ENCODE measurements around the gene SUSD6. TPM values are rescaled to one million over a fixed set of nuclear protein-coding genes. Genes with fewer than 3 reads are reported as not detected.

The SUSD6 gene
- polyA plus RNA-seq, 1 of the 3 experiments (the other 2 are of a cell fraction): 8.5 TPM

DNA sequence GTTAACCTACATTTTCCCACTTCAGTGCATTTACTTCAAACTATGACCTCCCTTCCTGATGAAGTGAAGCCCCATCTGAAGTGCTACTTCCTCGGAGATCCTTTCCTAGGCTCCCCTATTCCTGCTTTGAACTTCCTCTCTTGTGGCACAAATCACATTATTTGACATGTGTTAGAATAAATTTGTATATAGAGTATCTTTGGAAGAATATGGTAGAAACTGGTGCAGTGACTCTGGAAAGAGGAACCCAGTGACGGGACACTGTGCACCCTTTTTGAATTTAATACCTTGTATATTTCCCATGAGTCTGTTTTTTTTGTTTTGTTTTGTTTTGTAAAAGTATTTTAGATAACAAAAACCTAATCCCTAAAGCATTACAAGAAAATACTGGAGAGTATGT is 89.2 kb downstream of the SUSD6 start:
- CTCF ChIA-PET: interaction anchor here (2.5 kb wide), 1 partner anchor 8 kb away, joined by 11 read pairs; no protein-coding TSS in a partner anchor

DNA sequence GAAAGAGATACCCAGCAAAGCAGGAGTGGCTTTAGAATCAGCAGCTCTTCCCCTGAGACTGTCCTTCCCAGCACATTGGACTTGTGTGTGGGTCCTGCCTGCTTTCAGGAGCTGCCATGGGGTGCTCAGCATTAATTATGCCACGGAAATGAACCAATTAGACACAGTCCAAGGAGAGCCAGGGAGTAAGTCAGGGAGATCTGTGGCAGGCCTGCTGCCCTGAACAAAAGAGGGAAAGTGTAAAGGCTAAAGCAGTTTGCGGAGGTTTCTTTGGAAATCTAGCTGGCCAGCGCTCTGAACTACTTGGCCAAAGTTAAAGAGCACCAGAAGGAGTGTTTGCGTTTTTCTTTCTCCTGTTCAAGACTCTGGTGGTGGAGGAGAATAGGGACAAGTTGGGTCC is 89.9 kb downstream of the SUSD6 start:
- Histone ChIP-seq H3K4me3 (ENCODE audit: low read depth in 2 of 2, low read length in 1 of 2) (no peak overlapping the region), H3K9me3 (no peaks in the 10 kb centered on the region), H3F3A (replicated peaks; ENCODE audit: insufficient read depth) (no peaks in the 10 kb centered on the region), H2AFZ (ENCODE audit: low read depth) (no peak overlapping the region), H3K4me2 (no peak overlapping the region), H4K20me1 (ENCODE audit: insufficient read depth) (no peaks in the 10 kb centered on the region), H3K27me3 (ENCODE audit: insufficient read depth) (no peaks in the 10 kb centered on the region), H3K9me2 (no peaks in the 10 kb centered on the region), H3K9ac (no peak overlapping the region), H3K27ac (ENCODE audit: low read depth in 2 of 2, low read length in 1 of 2) (no peak overlapping the region), H3K36me3 (replicated peaks in 1 of 2; ENCODE audit: control insufficient read depth in 1 of 2, insufficient read depth in 2 of 2, low read length in 1 of 2) (peaks cover 4 to 8% of the 10 kb centered on the region in 2 experiments), H3K4me1 (ENCODE audit: control insufficient read depth in 1 of 2, insufficient read depth in 2 of 2, low read depth in 1 of 2, low read length in 1 of 2) (peaks cover under 1 to 35% of the 10 kb centered on the region in 2 experiments; a peak in 3 of 4 replicates), H3K79me2 (ENCODE audit: insufficient read depth) (no peaks in the 10 kb centered on the region)
- POLR2A ChIA-PET: no interaction called here
- CTCF ChIA-PET: interaction anchor here (0.6 to 1.5 kb wide), 3 partner anchors 17 to 88 kb away, joined by 3 to 5 read pairs (median 4); no protein-coding TSS in a partner anchor
- no peak for DNase-seq
- TF ChIP-seq RCOR1 (IDR thresholded peaks at IDR 0.05; ENCODE audit: low read length) (no peak), GABPA (IDR thresholded peaks at IDR 0.05; ENCODE audit: low read depth) (no peak), POLR2AphosphoS5 (IDR thresholded peaks at IDR 0.05; ENCODE audit: low read depth, low read length) (no peak), FOSL2 (IDR thresholded peaks at IDR 0.05; ENCODE audit: borderline replicate concordance, low read depth) (no peak), TAF1 (IDR thresholded peaks at IDR 0.05; ENCODE audit: borderline replicate concordance, low read depth, low read length) (no peak), MEF2A (IDR thresholded peaks at IDR 0.05; ENCODE audit: borderline replicate concordance, low read depth) (no peak)
- TF ChIP-seq, protein P1, sequence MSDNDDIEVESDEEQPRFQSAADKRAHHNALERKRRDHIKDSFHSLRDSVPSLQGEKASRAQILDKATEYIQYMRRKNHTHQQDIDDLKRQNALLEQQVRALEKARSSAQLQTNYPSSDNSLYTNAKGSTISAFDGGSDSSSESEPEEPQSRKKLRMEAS (IDR thresholded peaks at IDR 0.05; ENCODE audit: low read depth): no peak
- TF ChIP-seq, protein P2, sequence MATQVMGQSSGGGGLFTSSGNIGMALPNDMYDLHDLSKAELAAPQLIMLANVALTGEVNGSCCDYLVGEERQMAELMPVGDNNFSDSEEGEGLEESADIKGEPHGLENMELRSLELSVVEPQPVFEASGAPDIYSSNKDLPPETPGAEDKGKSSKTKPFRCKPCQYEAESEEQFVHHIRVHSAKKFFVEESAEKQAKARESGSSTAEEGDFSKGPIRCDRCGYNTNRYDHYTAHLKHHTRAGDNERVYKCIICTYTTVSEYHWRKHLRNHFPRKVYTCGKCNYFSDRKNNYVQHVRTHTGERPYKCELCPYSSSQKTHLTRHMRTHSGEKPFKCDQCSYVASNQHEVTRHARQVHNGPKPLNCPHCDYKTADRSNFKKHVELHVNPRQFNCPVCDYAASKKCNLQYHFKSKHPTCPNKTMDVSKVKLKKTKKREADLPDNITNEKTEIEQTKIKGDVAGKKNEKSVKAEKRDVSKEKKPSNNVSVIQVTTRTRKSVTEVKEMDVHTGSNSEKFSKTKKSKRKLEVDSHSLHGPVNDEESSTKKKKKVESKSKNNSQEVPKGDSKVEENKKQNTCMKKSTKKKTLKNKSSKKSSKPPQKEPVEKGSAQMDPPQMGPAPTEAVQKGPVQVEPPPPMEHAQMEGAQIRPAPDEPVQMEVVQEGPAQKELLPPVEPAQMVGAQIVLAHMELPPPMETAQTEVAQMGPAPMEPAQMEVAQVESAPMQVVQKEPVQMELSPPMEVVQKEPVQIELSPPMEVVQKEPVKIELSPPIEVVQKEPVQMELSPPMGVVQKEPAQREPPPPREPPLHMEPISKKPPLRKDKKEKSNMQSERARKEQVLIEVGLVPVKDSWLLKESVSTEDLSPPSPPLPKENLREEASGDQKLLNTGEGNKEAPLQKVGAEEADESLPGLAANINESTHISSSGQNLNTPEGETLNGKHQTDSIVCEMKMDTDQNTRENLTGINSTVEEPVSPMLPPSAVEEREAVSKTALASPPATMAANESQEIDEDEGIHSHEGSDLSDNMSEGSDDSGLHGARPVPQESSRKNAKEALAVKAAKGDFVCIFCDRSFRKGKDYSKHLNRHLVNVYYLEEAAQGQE (IDR thresholded peaks at IDR 0.05; ENCODE audit: low read depth, low read length): no peak
- TF ChIP-seq, protein P3, sequence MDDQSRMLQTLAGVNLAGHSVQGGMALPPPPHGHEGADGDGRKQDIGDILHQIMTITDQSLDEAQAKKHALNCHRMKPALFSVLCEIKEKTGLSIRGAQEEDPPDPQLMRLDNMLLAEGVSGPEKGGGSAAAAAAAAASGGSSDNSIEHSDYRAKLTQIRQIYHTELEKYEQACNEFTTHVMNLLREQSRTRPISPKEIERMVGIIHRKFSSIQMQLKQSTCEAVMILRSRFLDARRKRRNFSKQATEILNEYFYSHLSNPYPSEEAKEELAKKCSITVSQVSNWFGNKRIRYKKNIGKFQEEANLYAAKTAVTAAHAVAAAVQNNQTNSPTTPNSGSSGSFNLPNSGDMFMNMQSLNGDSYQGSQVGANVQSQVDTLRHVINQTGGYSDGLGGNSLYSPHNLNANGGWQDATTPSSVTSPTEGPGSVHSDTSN (IDR thresholded peaks at IDR 0.05): no peak
- 92% methylated on average over 4 of the region's 4 CpGs for WGBS (ENCODE audit: low lambda C conversion rate)

More for the DNA sequence above, 89.2 kb downstream of the SUSD6 start:
- H3F3A ChIP-seq (replicated peaks; ENCODE audit: insufficient read depth): no peaks in the 10 kb centered on the region
- peaks cover 0 to 7% of the 10 kb centered on the region in 2 experiments for H3K36me3 ChIP-seq (replicated peaks in 1 of 2; ENCODE audit: control insufficient read depth in 1 of 2, insufficient read depth in 2 of 2, low read length in 1 of 2)
- DNase-seq: no peak
- no peaks in the 10 kb centered on the region for H3K9me2 ChIP-seq
- peaks cover 7 to 41% of the 10 kb centered on the region in 2 experiments; a peak in 3 of 4 replicates for H3K4me1 ChIP-seq (ENCODE audit: control insufficient read depth in 1 of 2, insufficient read depth in 2 of 2, low read depth in 1 of 2, low read length in 1 of 2)
- POLR2A ChIA-PET: no interaction called here
- no peak overlapping the region for H3K9ac ChIP-seq
- 91% methylated on average over 2 of the region's 2 CpGs for WGBS (ENCODE audit: low lambda C conversion rate)
- no peaks in the 10 kb centered on the region for H3K27me3 ChIP-seq (ENCODE audit: insufficient read depth)
- H2AFZ ChIP-seq (ENCODE audit: low read depth): no peak overlapping the region
- TF ChIP-seq EP300 (IDR thresholded peaks at IDR 0.05; ENCODE audit: borderline replicate concordance in 1 of 2, low read depth in 1 of 2, low read length in 1 of 2) (no peak), NRF1 (IDR thresholded peaks at IDR 0.05; ENCODE audit: low read depth, low read length) (no peak), TAF1 (IDR thresholded peaks at IDR 0.05; ENCODE audit: borderline replicate concordance, low read depth, low read length) (no peak), CHD2 (IDR thresholded peaks at IDR 0.05; ENCODE audit: low read length, partially characterized antibody) (no peak), FOSL2 (IDR thresholded peaks at IDR 0.05; ENCODE audit: borderline replicate concordance, low read depth) (no peak), ELF1 (IDR thresholded peaks at IDR 0.05) (no peak), FOXM1 (IDR thresholded peaks at IDR 0.05; ENCODE audit: low read depth) (no peak), YY1 (IDR thresholded peaks at IDR 0.05; ENCODE audit: low read depth) (no peak), MEF2A (IDR thresholded peaks at IDR 0.05; ENCODE audit: borderline replicate concordance, low read depth) (no peak), JUND (IDR thresholded peaks at IDR 0.05) (no peak), RFX5 (IDR thresholded peaks at IDR 0.05; ENCODE audit: low read length) (no peak)
- TF ChIP-seq, protein P4, sequence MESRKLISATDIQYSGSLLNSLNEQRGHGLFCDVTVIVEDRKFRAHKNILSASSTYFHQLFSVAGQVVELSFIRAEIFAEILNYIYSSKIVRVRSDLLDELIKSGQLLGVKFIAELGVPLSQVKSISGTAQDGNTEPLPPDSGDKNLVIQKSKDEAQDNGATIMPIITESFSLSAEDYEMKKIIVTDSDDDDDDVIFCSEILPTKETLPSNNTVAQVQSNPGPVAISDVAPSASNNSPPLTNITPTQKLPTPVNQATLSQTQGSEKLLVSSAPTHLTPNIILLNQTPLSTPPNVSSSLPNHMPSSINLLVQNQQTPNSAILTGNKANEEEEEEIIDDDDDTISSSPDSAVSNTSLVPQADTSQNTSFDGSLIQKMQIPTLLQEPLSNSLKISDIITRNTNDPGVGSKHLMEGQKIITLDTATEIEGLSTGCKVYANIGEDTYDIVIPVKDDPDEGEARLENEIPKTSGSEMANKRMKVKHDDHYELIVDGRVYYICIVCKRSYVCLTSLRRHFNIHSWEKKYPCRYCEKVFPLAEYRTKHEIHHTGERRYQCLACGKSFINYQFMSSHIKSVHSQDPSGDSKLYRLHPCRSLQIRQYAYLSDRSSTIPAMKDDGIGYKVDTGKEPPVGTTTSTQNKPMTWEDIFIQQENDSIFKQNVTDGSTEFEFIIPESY (IDR thresholded peaks at IDR 0.05; ENCODE audit: borderline replicate concordance, low read depth): no peak
- no peaks in the 10 kb centered on the region for H3K9me3 ChIP-seq
- no peak overlapping the region for H3K27ac ChIP-seq (ENCODE audit: low read depth in 2 of 2, low read length in 1 of 2)
- no peak overlapping the region for H3K4me3 ChIP-seq (ENCODE audit: low read depth in 2 of 2, low read length in 1 of 2)
- no peak overlapping the region for H3K4me2 ChIP-seq
- no peaks in the 10 kb centered on the region for H4K20me1 ChIP-seq (ENCODE audit: insufficient read depth)
- no peaks in the 10 kb centered on the region for H3K79me2 ChIP-seq (ENCODE audit: insufficient read depth)
